ENCODE data around the gene SHC3.

The SHC3 gene

GRCh38 chr9:89106224-89106851 lies 72.3 kb downstream of the SHC3 start:
- no peak for DNase-seq (ENCODE audit: low spot score)

GRCh38 chr9:89104821-89105220 lies 73.8 kb downstream of the SHC3 start:
- DNase-seq (ENCODE audit: low spot score): no peak

DNA sequence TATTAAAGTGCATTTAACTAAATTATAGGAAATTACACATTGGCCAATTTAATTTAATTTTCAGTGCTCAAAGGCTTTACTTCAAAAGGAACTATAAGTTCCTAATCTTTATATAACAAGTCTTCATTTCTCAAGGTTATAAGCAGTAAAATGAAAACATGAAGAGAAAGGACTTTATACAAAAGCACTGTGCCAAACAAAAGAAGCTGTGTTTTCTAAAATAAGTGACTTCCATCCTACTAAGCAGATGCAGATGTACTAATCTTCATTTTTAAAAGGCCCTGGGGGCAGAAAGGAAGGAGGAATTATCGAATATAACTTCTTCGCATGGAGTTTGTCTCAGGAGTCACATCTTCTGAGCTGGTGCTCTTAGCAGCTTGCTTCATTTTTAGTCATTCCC lies 81.4 kb downstream of the SHC3 start:
- DNase-seq (ENCODE audit: low spot score): no peak

DNA sequence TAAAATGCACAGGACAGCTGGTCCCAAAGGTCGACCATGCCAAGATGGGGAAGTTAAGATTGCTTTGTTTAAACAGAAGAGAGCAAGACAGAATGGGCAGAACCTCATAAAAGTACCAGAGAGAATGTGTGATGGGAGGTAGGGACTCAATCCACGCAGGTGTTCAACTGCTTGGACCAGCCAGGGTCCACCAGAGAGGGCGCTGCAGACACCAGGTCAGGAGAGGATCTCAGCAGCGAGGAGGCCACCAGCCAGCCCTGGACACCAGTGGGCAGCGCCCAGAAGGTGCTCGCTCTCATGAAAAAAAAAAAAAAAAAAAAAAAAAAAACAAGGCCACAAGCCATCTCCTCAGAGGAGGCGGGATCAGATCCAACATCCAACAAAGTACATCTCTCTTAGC lies 81.8 kb downstream of the SHC3 start:
- no peak for DNase-seq (ENCODE audit: low spot score)

DNA sequence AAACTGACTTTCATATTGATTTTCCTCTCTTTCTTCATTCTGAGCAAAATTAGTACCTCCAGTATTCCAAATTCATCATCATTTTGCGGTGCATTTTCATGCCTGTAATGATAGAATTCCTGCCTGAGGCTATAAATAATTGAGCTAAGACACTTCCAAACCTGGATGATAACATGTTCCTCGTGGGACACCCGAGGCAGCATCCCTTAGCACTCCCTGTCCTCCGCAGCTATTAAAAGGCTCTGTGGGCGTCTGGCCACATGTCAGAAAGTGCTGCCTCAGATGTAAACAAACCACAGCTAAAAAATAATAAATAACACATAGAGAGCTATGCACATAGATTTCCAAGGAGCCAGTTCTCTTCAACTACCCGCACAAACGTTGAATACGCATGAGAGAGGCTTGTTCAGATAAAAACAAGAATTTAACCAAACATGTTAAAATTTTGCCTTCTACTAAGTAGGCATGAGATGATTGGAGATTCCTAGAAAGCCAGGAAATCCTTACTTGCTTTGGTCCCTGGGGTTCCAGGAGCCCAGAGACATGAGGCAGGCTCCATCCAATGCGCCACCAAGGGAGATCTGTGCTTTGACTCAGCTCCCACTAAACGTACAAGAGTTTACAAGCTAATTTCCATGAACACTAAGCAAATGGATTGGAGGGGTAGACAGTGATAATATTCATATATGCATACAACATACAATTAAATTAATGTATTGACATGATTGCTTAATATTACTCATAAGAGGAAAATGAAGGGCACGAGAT lies 82.7 kb downstream of the SHC3 start:
- no peak for DNase-seq (ENCODE audit: low spot score)

DNA sequence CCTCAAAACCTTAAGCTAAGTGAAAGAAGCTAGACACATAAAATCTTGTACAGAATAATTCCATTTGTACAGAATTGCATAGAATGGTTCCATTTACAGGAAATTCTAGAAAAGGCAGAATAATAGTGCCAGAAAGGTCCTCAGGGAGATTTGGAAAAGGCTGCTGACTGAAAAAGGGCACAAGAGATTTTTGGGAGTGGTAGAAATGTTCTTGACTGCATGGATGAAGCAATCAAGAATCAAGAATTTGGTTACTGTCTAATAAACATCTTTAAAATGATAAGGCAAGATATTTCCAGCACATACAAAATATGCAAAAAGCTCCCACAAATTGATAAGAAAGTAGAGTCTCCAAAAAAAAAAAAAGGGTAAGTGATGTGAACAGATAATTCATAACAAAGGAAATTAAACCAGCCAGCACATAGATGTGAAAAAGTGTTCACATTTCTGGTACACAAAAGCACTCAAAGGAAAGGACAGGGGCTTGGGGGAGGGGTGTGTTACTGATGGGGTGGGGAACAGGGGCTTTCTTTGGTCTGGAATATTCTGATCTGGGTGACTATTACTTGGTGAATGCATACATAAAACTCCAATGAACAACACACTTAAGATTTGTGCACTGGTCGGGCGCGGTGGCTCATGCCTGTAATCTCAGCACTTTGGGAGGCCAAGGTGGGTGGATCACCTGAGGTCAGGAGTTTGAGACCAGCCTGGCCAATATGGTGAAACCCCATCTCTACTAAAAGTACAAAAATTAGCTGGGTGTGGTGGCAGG lies 85.2 kb downstream of the SHC3 start:
- no peak for DNase-seq (ENCODE audit: low spot score)

DNA sequence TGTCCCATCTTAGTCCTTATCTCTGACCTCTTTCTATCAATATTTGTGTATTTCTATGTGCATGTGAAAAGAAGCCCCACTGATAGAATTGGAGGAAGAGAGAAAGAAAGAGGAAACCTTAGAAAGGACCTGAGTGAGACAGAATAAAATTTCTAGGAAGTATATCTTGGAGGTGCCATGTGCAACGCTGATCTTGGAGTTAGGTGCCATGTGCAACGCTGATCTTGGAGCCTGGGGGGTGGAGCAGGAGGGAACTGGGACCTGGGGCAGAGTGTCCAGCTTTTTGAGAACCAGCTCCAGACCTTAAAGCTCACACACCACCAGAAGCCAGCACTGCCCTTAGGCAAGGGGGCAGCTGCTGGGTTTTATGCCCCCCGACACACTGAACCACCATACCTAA lies 89.4 kb downstream of the SHC3 start:
- no peak for DNase-seq (ENCODE audit: low spot score)

- DNase-seq (ENCODE audit: low spot score): no peak
Measured at GRCh38 chr9:89083626-89084025, 95.0 kb downstream of the SHC3 start.

DNA sequence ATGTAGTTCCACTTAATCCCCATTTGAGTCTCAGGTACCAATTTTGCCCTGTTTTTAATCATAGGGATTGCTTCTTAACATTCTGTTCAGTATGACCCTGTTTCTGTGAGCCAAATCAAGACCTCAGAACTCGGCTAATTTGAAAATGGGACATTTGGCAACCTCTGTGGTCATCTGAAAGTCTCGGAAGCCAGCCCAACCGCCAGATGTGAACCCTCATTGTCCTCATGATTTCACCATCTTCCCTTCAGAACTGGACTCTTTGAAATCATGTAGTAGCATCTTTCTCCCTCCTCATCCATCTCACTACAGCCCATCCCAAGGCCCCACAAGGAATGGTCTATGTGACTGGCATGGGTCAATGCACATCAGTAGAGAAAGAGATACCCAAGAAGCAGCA lies 98.4 kb downstream of the SHC3 start:
- DNase-seq (ENCODE audit: low spot score): no peak

- no peak for DNase-seq (ENCODE audit: low spot score)
Measured at GRCh38 chr9:89079391-89079790, 99.2 kb downstream of the SHC3 start.

GRCh38 chr9:89078860-89079259 lies 99.8 kb downstream of the SHC3 start:
- DNase-seq (ENCODE audit: low spot score): no peak

DNA sequence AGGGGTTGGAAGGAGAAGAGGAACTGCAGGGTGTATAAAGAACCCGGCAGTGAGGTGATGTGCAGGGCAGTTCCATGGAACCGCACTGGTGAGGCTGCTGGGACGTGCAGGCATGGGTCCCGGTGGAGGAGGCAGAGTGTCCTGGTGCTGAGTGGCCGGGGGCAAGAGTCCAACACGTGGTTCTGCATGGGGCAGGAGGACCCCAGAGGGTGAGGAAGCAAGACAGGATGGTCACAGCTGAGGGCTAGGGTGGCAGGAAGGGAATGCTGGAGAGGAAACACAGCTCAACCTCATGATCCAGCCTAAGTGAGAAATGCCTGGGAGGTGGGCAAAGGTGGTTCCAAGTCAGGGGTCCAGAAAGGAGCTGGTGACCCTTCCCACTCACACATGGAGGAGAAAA lies 100.2 kb downstream of the SHC3 start:
- no peak for DNase-seq (ENCODE audit: low spot score)

- DNase-seq (ENCODE audit: low spot score): no peak
Measured at GRCh38 chr9:89077519-89077918, 101.1 kb downstream of the SHC3 start.

DNA sequence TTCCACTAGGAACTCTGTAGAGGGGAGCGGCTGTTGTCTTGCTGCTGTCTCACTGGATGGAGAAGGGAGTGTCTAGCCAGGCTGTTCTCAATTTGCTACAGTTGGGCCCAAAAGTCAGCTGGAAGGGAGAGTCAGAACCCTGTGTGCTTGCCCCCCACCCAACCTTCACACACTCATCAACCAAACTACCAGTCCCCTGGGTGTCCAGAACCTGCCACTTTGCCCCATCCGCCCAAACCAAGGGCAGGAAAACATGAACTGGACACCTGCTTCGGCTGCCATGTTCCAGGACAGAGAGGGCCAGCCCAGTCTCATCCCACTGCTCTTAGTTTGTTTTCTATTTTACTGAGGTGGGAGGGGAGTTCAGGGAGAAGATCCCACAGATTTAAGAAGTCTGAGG lies 105.2 kb downstream of the SHC3 start:
- no peak for DNase-seq (ENCODE audit: low spot score)

DNA sequence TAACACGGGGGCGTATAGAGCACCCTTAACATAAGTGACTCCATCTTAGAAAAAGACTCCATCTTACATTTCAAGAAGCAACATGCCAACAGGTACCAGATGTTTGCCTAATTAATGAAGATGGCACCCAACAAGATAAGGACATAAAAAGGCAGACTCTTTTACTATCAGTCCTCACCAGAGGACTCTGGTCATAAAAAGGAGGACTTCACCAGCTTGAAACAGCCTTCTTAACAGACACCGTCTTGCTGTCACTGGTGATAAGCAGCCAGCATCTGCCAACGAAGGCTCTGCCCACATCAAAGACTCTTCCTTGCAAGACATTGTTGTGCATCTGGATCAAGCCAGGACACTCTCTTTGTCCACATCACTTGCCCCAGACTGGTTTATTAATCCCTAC lies 107.0 kb downstream of the SHC3 start:
- peak; percentile 18 for DNase-seq (ENCODE audit: low spot score)

DNA sequence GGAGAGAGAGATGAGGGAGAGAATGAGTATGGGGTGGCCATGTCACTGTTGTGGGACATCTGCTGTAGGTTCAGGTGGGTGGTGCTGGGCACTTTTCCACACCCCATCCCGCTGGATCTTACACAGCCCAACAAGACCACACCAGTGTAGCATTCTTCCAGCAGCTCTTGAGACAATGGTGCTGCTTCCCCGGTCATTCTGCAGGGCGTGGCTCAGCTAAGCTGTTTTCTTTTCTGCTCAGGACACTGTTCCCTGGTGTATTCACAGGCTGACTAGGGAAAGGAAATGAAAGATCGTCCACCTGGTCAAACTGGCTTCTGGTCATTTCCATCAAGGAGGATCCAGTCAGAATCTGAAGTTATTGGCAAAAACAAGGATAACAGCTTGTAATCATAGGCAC lies 111.8 kb downstream of the SHC3 start:
- DNase-seq (ENCODE audit: low spot score): no peak

DNA sequence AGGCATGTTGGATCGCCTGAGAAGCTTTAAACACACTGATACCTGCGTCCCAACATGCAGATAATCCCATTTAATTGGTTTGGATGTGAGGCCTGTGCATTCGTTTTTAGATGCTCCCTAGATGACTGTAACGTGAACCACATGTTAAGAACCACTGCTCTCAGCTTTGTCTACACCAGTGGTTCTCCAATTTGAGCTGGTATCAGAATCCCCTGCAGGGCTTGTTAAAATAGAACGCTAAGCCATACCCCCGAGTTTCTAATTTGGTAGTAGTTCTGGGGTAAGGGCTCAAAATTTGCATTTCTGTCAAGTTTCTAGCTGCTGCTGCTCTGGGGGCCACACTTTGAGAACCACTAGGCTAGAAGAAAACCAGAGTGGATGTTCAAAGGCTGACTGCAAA lies 112.7 kb downstream of the SHC3 start:
- no peak for DNase-seq (ENCODE audit: low spot score)

GRCh38 chr9:89060790-89061189 lies 117.8 kb downstream of the SHC3 start:
- no peak for DNase-seq (ENCODE audit: low spot score)

GRCh38 chr9:89059925-89060506 lies 118.6 kb downstream of the SHC3 start:
- DNase-seq (ENCODE audit: low spot score): no peak

GRCh38 chr9:89058906-89059305 lies 119.7 kb downstream of the SHC3 start:
- DNase-seq (ENCODE audit: low spot score): no peak

DNA sequence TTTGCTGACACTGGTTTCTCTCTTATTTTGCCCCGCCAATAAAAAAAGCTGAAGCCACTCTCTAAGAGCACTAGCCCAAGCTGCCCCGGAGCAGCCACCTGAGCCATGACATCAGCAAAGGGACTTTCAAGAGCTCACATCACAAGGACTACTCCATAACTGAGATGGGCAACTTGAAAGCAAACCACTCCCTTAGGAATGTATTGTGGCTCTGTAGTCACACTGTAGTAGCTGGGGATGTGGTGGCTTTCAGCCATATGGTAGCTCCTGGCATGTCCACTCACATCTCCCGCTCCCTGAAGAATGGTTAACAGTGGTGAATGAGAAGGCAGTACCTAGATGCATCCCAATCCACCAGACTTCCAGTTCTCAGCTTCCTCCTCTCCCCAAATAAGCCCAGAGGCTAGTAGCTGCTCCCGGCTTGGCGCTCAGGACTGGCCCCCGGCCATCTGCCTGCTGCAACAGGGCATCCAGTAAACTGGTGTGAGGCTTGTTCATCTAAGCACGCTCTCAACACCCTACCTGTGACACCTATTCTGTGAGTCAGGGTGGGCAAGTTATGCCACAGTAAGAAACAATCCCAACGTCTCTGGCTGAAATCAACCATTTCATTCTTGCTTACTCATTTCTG lies 123.6 kb downstream of the SHC3 start:
- DNase-seq (ENCODE audit: low spot score): no peak

DNA sequence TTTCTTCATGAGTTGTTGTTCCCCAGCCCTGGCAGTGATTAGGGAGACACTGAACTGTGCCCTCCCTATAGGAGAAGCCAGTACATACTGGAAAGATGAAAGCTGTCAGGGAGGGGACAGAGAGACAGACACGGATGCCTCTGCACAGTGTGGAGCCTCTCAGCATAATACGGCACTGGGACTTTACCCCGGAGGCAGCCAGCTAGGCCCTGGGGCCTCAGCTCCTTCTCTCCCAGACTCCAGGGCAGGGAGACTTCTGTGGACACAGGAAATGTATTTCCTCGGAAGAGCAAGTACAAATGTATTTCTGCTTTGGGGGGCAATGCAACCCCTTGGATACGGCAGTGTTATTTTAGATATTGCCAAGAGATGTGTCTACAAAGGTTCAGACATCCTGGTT lies 125.3 kb downstream of the SHC3 start:
- DNase-seq (ENCODE audit: low spot score): no peak

Measured in hematopoietic multipotent progenitor cell treated with erythropoietin and hydrocortisone succinate and interleukin-3 and kit ligand, for 17 days (in vitro differentiated cells).